ENCODE data around the gene SLK. TPM values are rescaled to one million over a fixed set of nuclear protein-coding genes. Genes with fewer than 3 reads are reported as not detected.

SLK gene
- polyA plus RNA-seq, 2 of the 4 experiments (the other 2 are of a cell fraction), result 23.3 to 29.2 TPM

GRCh38 chr10:104033401-104033930, 66.5 kb downstream of the SLK start:
- ChIA-PET POLR2A (interaction anchor here (1.5 kb wide), 1 partner anchor 88 kb away, joined by 4 read pairs; the partner anchor contains the start of gene SFR1), CTCF (interaction anchor here (0.8 to 1.6 kb wide), 8 partner anchors 11 to 321 kb away, joined by 3 to 7 read pairs (median 4); partner anchors contain the start of gene SFR1)
- ATAC-seq (no peak), DNase-seq (ENCODE audit: low read depth in 1 of 2, low spot score in 1 of 2) (no peak), FAIRE-seq (no peak)
- Histone ChIP-seq H3K4me3 (no peak overlapping the region), H3K9me3 (no peaks in the 10 kb centered on the region), H3K4me2 (no peak overlapping the region), H3K27ac (no peak overlapping the region), H3K4me1 (no peaks in the 10 kb centered on the region)
- TF ChIP-seq EHMT2 (IDR thresholded peaks at IDR 0.05; ENCODE audit: low read depth), result no peak
- TF ChIP-seq FOXS1 (CRISPR knock-in tag; IDR thresholded peaks at IDR 0.05), result no peak
- TF ChIP-seq ELK1 (IDR thresholded peaks at IDR 0.05; ENCODE audit: low read depth, low read length), result no peak
- TF ChIP-seq ZNF302 (CRISPR knock-in tag; IDR thresholded peaks at IDR 0.05), result no peak
- TF ChIP-seq HES2 (IDR thresholded peaks at IDR 0.05), result no peak
- no peak for TF ChIP-seq USF2 (IDR thresholded peaks at IDR 0.05)
- no peak for TF ChIP-seq CTCF (IDR thresholded peaks at IDR 0.05)
- TF ChIP-seq HOXA7 (CRISPR knock-in tag; IDR thresholded peaks at IDR 0.05), result no peak
- TF ChIP-seq ESRRA (IDR thresholded peaks at IDR 0.05; ENCODE audit: borderline replicate concordance, low read length), result no peak
- no peak for TF ChIP-seq TP53 (CRISPR knock-in tag; IDR thresholded peaks at IDR 0.05)
- no peak for TF ChIP-seq FOSL2 (IDR thresholded peaks at IDR 0.05)
- TF ChIP-seq FOSL2 (CRISPR knock-in tag; IDR thresholded peaks at IDR 0.05), result no peak
- TF ChIP-seq FOSB (CRISPR knock-in tag; IDR thresholded peaks at IDR 0.05), result no peak
- TF ChIP-seq PHF8 (IDR thresholded peaks at IDR 0.05; ENCODE audit: borderline replicate concordance, low read depth), result no peak
- no peak for TF ChIP-seq RFX5 (IDR thresholded peaks at IDR 0.05)
- TF ChIP-seq KDM1A (IDR thresholded peaks at IDR 0.05; ENCODE audit: low read depth), result no peak
- TF ChIP-seq NPAS2 (CRISPR knock-in tag; IDR thresholded peaks at IDR 0.05; ENCODE audit: borderline replicate concordance), result no peak
- TF ChIP-seq JUN (IDR thresholded peaks at IDR 0.05), result no peak
- TF ChIP-seq PBX3 (IDR thresholded peaks at IDR 0.05), result no peak
- no peak for TF ChIP-seq MYC (IDR thresholded peaks at IDR 0.05; ENCODE audit: borderline replicate concordance, low read length)
- TF ChIP-seq NR3C1 (IDR thresholded peaks at IDR 0.05), result no peak
- WGBS (ENCODE audit: missing lambda C conversion rate), result 83% methylated on average over 12 of the region's 12 CpGs

- no peak for ATAC-seq
- CTCF ChIA-PET, result interaction anchor here (0.9 to 1.6 kb wide), 8 partner anchors 11 to 321 kb away, joined by 4 to 7 read pairs (median 4); partner anchors contain the start of gene SFR1
- no peak overlapping the region for H3K4me2 ChIP-seq
- no peak overlapping the region for H3K4me3 ChIP-seq
- no peak overlapping the region for H3K27ac ChIP-seq
- no peak for FAIRE-seq
- POLR2A ChIA-PET, result interaction anchor here (1.5 kb wide), 1 partner anchor 88 kb away, joined by 4 read pairs; the partner anchor contains the start of gene SFR1
- 98% methylated on average over 7 of the region's 11 CpGs for WGBS (ENCODE audit: missing lambda C conversion rate)
- no peak for DNase-seq (ENCODE audit: low read depth in 1 of 2, low spot score in 1 of 2)
- no peaks in the 10 kb centered on the region for H3K9me3 ChIP-seq
- no peaks in the 10 kb centered on the region for H3K4me1 ChIP-seq
- no peak for TF ChIP-seq HOXA7 (CRISPR knock-in tag; IDR thresholded peaks at IDR 0.05)
- no peak for TF ChIP-seq FOSB (CRISPR knock-in tag; IDR thresholded peaks at IDR 0.05)
- TF ChIP-seq MAZ (IDR thresholded peaks at IDR 0.05; ENCODE audit: borderline replicate concordance, low read depth, low read length), result no peak
- TF ChIP-seq RARB (CRISPR knock-in tag; IDR thresholded peaks at IDR 0.05), result no peak
- TF ChIP-seq CBX8 (IDR thresholded peaks at IDR 0.05), result no peak
- no peak for TF ChIP-seq CBX2 (IDR thresholded peaks at IDR 0.05; ENCODE audit: borderline replicate concordance, low read depth)
- TF ChIP-seq MAFK (IDR thresholded peaks at IDR 0.05; ENCODE audit: partially characterized antibody), result no peak
- TF ChIP-seq CHD4 (IDR thresholded peaks at IDR 0.05; ENCODE audit: borderline replicate concordance), result no peak
- no peak for TF ChIP-seq REST (IDR thresholded peaks at IDR 0.05)
- TF ChIP-seq PBX3 (IDR thresholded peaks at IDR 0.05), result no peak
Observed at GRCh38 chr10:104033966-104034365, 67.0 kb downstream of the SLK start.

Measured in A549 (cell line).